Measurements from ENCODE around the gene QKI.

GRCh38 chr6:163387317-163387716 is 27.2 kb upstream of the QKI start:
- TF ChIP-seq CTCF (conservative IDR thresholded peaks at IDR 0.05; ENCODE audit: low read length): no peak
- no peak for TF ChIP-seq EZH2phosphoT487 (IDR thresholded peaks at IDR 0.05; ENCODE audit: borderline replicate concordance)
